PC-3 (cell line): ENCODE data around the gene HTR3D.
"Not testable (repeated sequence)": the region's sequence is repeated elsewhere in the genome, so short reads cannot be mapped to it uniquely, and the experiment has no call there.

ENCODE experiments used
- EZH2 ChIP-seq: fragments of 300-600 bp; sonication (generic); IDR thresholded peaks from one replicate; pipeline ENCODE4 v1.6.1; 2017; ENCODE audit warnings: antibody characterized with exemption, mild to moderate bottlenecking, low read length; ENCODE audit not compliant: unreplicated experiment
- EZH2phosphoT487 ChIP-seq: fragments of 300-600 bp; sonication (generic); IDR thresholded peaks from 2 replicates; pipeline ENCODE4 v1.6.1; 2018; ENCODE audit warnings: mild to moderate bottlenecking, antibody characterized with exemption, low read length, borderline replicate concordance
- TF ChIP-seq, protein P1 (sequence below): fragments of 300-600 bp; sonication (generic); conservative IDR thresholded peaks from 2 replicates; pipeline ENCODE4 v1.5.1; 2017; ENCODE audit warnings: antibody characterized with exemption, low read depth, mild to moderate bottlenecking, low read length

- not testable (repeated sequence) for TF ChIP-seq EZH2, EZH2phosphoT487
- TF ChIP-seq, protein P1, sequence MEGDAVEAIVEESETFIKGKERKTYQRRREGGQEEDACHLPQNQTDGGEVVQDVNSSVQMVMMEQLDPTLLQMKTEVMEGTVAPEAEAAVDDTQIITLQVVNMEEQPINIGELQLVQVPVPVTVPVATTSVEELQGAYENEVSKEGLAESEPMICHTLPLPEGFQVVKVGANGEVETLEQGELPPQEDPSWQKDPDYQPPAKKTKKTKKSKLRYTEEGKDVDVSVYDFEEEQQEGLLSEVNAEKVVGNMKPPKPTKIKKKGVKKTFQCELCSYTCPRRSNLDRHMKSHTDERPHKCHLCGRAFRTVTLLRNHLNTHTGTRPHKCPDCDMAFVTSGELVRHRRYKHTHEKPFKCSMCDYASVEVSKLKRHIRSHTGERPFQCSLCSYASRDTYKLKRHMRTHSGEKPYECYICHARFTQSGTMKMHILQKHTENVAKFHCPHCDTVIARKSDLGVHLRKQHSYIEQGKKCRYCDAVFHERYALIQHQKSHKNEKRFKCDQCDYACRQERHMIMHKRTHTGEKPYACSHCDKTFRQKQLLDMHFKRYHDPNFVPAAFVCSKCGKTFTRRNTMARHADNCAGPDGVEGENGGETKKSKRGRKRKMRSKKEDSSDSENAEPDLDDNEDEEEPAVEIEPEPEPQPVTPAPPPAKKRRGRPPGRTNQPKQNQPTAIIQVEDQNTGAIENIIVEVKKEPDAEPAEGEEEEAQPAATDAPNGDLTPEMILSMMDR = not testable (repeated sequence)
Observed at GRCh38 chr3:184025256-184025655, 6.3 kb upstream of the HTR3D start.
